B cell (primary cell): ENCODE results near the gene IGFBP7. TPM values are rescaled to one million over a fixed set of nuclear protein-coding genes. Genes with fewer than 3 reads are reported as not detected.

Source experiments
- ATAC-seq: fragments of 200-7000 bp; cut with Tn5 transposase; one replicate; pipeline ENCODE4 v1.10.0; 2021; ENCODE audit warnings: low read depth, mild to moderate bottlenecking, moderate number of reproducible peaks, moderate library complexity
- CTCF ChIA-PET: fragments of 350-600 bp; sonication (Branson Sonifier 250); formaldehyde crosslinking; loops from one replicate; lab custom pipeline; 2021; ENCODE audit warnings: antibody characterized with exemption, inconsistent platforms; lab: Charles Lee
- POLR2A ChIA-PET: fragments of 350-600 bp; sonication (Branson Sonifier 250); formaldehyde crosslinking; loops from one replicate; lab custom pipeline; 2021; ENCODE audit warnings: antibody characterized with exemption; lab: Charles Lee
- DNase-seq: peaks from one replicate; pipeline ENCODE4 v3.0.0; 2013
- H2AFZ ChIP-seq: 2 replicates; pipeline ENCODE4 v1.6.1; 2012; ENCODE audit warnings: mild to moderate bottlenecking, low read depth, low read length; ENCODE audit not compliant: insufficient read depth, poor library complexity, severe bottlenecking
- H3K27ac ChIP-seq, 2 donors: 1 replicate in 1 of 2; 2 replicates in 1 of 2; pipeline ENCODE4 v1.5.1; 2012 to 2013; ENCODE audit warnings: low read length in 2 of 2, mild to moderate bottlenecking in 2 of 2, moderate library complexity in 1 of 2
- H3K27me3 ChIP-seq, 4 experiments: fragments of 200-600 bp in 1 of 4; sonication (generic) in 1 of 4; replicated peaks in 1 of 4; 1 replicate in 2 of 4; 2 replicates in 2 of 4; pipeline versions ENCODE4 v1.6.1 to v1.7.0; 2013 to 2016; ENCODE audit warnings: low read length in 3 of 4, mild to moderate bottlenecking in 2 of 4, mixed read lengths in 1 of 4, moderate library complexity in 1 of 4; ENCODE audit not compliant: insufficient read depth in 4 of 4, control insufficient read depth in 3 of 4; ENCODE audit errors: control extremely low read depth in 1 of 4
- H3K36me3 ChIP-seq, 2 experiments: replicated peaks in 1 of 2; 1 replicate in 1 of 2; 2 replicates in 1 of 2; pipeline versions ENCODE4 v1.6.1 to v1.7.1; 2013; ENCODE audit warnings: low read length in 1 of 2; ENCODE audit not compliant: insufficient read depth in 2 of 2, control insufficient read depth in 1 of 2; ENCODE audit errors: control extremely low read depth in 1 of 2, extremely low read depth in 1 of 2
- H3K4me1 ChIP-seq, 2 donors: fragments of 200-600 bp in 1 of 2; sonication (generic) in 1 of 2; 1 replicate in 1 of 2; 2 replicates in 1 of 2; pipeline versions ENCODE4 v1.5.1 to v1.6.1; 2013 to 2017; ENCODE audit warnings: low read length in 2 of 2; ENCODE audit not compliant: control insufficient read depth in 2 of 2, insufficient read depth in 2 of 2
- H3K4me2 ChIP-seq: replicated peaks from 2 replicates; pipeline ENCODE3; 2012; ENCODE audit warnings: mild to moderate bottlenecking, low read depth, low read length; ENCODE audit not compliant: poor library complexity, severe bottlenecking
- H3K4me3 ChIP-seq, 5 experiments: fragments of 200-600 bp in 1 of 5; sonication (generic) in 1 of 5; 1 replicate in 3 of 5; 2 replicates in 2 of 5; pipeline versions ENCODE4 v1.5.1 to v1.7.0; 2011 to 2016; ENCODE audit warnings: low read length in 4 of 5, mild to moderate bottlenecking in 4 of 5, low read depth in 2 of 5, control low read depth in 1 of 5, moderate library complexity in 1 of 5; ENCODE audit not compliant: insufficient read depth in 1 of 5; ENCODE audit errors: control extremely low read depth in 1 of 5, extremely low read depth in 1 of 5
- H3K79me2 ChIP-seq: fragments of 200-600 bp; sonication (generic); one replicate; pipeline ENCODE4 v1.6.0; 2016; ENCODE audit warnings: low read length; ENCODE audit not compliant: control insufficient read depth, insufficient read depth
- H3K9ac ChIP-seq: fragments of 200-600 bp; sonication (generic); 2 replicates; pipeline ENCODE4 v1.6.1; 2017; ENCODE audit warnings: mild to moderate bottlenecking, low read length, moderate library complexity
- H3K9me3 ChIP-seq, 3 donors: one replicate each; pipeline versions ENCODE4 v1.6.1 to v1.7.1; 2013; ENCODE audit warnings: low read length in 2 of 3; ENCODE audit not compliant: control insufficient read depth in 2 of 3, insufficient read depth in 1 of 3; ENCODE audit errors: control extremely low read depth in 1 of 3
- H4K20me1 ChIP-seq: 2 replicates; pipeline ENCODE4 v1.6.0; 2012; ENCODE audit warnings: mild to moderate bottlenecking, low read length; ENCODE audit not compliant: insufficient read depth, control insufficient read depth, poor library complexity, severe bottlenecking
- H3K27ac Mint-ChIP-seq: one replicate; pipeline ENCODE4 v1.8.0; 2021; ENCODE audit warnings: mixed read lengths
- H3K27me3 Mint-ChIP-seq: one replicate; pipeline ENCODE4 v1.8.0; 2021; ENCODE audit warnings: mixed read lengths
- H3K4me1 Mint-ChIP-seq: one replicate; pipeline ENCODE4 v1.8.0; 2021; ENCODE audit warnings: mixed read lengths
- H3K4me3 Mint-ChIP-seq: one replicate; pipeline ENCODE4 v1.8.0; 2021; ENCODE audit warnings: mixed read lengths
- H3K9me3 Mint-ChIP-seq: one replicate; pipeline ENCODE4 v1.8.0; 2022; ENCODE audit warnings: mixed read lengths; ENCODE audit not compliant: insufficient read depth
- EZH2 ChIP-seq: IDR thresholded peaks from 2 replicates; pipeline ENCODE4 v1.6.1; 2012; ENCODE audit warnings: borderline replicate concordance, low read depth, mild to moderate bottlenecking, moderate library complexity, low read length; ENCODE audit not compliant: insufficient read depth, poor library complexity, severe bottlenecking
- WGBS: methylation state at CpG from one replicate; pipeline ENCODE4 v1.1.5; 2013; ENCODE audit warnings: missing lambda C conversion rate; ENCODE audit not compliant: insufficient coverage; 5-methylcytosine and 5-hydroxymethylcytosine counted together
- intact Hi-C: fragments of 100-400 bp; cut with micrococcal nuclease; formaldehyde crosslinking; loops from one replicate; pipeline ENCODE4 v1.10.0; 2022
- polyA plus RNA-seq: library from polyadenylated mRNA; depleted of rRNA; stranded (reverse); fragments of >200 nt; gene quantifications from 2 replicates; pipeline ENCODE4 v1.2.3, GENCODE V29; 2012
- total RNA-seq, 2 donors: library from RNA; stranded (reverse); fragments of 120-200 nt in 1 of 2; gene quantifications; 1 replicate in 1 of 2; 2 replicates in 1 of 2; pipeline versions ENCODE4 v1.2.3 to v1.2.4, GENCODE V29; 2013 to 2022
- TF ChIP-seq, protein P1 (sequence below): fragments of 200-600 bp; IDR thresholded peaks from one replicate; pipeline ENCODE4 v1.8.0; 2022; ENCODE audit warnings: antibody characterized with exemption, mild to moderate bottlenecking

The IGFBP7 gene
- total and polyA plus RNA-seq, 2 donors (not counting 1 experiment from before 2014, with no cell fraction given) = 0.37 TPM; not detected in 1

DNA sequence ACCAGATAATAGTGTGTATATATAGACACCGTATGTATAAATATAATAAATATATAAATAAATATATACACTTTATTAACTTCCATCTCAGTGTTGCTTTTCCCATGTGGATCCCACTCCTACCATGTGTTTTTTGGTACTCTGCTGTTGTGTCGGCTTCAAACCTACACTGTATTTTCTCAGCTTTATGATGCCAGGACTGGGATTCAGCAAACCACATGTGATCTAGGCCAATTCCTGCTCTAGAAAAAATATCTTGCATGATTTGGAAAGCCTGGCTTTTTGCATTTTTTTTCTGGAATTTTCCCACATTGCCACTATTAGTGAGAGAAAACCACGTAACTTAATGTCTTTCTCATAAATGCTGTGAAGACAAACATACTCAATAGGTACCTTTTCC is 75.7 kb downstream of the IGFBP7 start:
- Histone ChIP-seq H3K36me3 (peaks cover 0 to 22% of the 10 kb centered on the region in 2 experiments), H3K79me2 (no peaks in the 10 kb centered on the region), H3K9ac (no peak overlapping the region), H3K27ac (no peak overlapping the region), H3K4me2 (no peak overlapping the region), H3K4me3 (no peak overlapping the region), H4K20me1 (no peaks in the 10 kb centered on the region), H2AFZ (no peak overlapping the region), H3K4me1 (no peaks in the 10 kb centered on the region), H3K27me3 (no peaks in the 10 kb centered on the region), H3K9me3 (peaks cover 0 to 3% (median 0%) of the 10 kb centered on the region in 3 donors)
- 100% methylated on average over 1 of the region's 3 CpGs for WGBS
- H3K27me3 Mint-ChIP-seq = peaks cover 5% of the 10 kb centered on the region
- H3K9me3 Mint-ChIP-seq = no peaks in the 10 kb centered on the region
- ChIA-PET CTCF (interaction anchor here (0.6 kb wide), 1 partner anchor 1286 kb away, joined by 4 read pairs; no protein-coding TSS in a partner anchor), POLR2A (no interaction called here)
- DNase-seq (no peak), ATAC-seq (no peak)
- H3K27ac Mint-ChIP-seq = no peak overlapping the region
- TF ChIP-seq EZH2 = no peak
- intact Hi-C loops = no loop called here
- H3K4me3 Mint-ChIP-seq = no peak overlapping the region
- peaks cover 2% of the 10 kb centered on the region for H3K4me1 Mint-ChIP-seq

DNA sequence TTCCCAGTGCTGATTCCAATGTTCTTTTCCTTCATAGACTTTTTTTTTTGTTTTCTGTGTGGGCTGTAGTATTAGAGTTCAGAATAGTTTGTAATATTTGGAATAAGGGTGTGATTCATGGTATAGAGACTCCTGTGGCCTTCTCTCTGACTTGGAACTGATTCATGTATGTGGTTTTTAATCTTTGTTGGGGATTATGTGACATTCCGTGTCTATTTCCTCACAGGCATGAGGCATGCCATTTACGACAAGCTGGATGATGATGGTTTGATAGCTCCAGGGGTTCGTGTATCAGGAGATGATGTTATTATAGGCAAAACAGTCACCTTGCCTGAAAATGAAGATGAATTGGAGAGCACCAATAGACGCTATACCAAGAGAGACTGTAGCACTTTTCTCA is 87.1 kb downstream of the IGFBP7 start:
- Histone ChIP-seq H2AFZ (no peak overlapping the region), H3K36me3 (peaks cover 16 to 84% of the 10 kb centered on the region in 2 experiments), H3K4me3 (no peak overlapping the region), H3K9me3 (no peaks in the 10 kb centered on the region), H4K20me1 (no peaks in the 10 kb centered on the region), H3K9ac (no peak overlapping the region), H3K27ac (no peak overlapping the region), H3K79me2 (no peaks in the 10 kb centered on the region), H3K27me3 (no peaks in the 10 kb centered on the region), H3K4me1 (no peaks in the 10 kb centered on the region), H3K4me2 (no peak overlapping the region)
- no peak overlapping the region for H3K27ac Mint-ChIP-seq
- intact Hi-C loops = no loop called here
- no peaks in the 10 kb centered on the region for H3K27me3 Mint-ChIP-seq
- 96% methylated on average over 3 of the region's 4 CpGs for WGBS
- TF ChIP-seq, protein P1, sequence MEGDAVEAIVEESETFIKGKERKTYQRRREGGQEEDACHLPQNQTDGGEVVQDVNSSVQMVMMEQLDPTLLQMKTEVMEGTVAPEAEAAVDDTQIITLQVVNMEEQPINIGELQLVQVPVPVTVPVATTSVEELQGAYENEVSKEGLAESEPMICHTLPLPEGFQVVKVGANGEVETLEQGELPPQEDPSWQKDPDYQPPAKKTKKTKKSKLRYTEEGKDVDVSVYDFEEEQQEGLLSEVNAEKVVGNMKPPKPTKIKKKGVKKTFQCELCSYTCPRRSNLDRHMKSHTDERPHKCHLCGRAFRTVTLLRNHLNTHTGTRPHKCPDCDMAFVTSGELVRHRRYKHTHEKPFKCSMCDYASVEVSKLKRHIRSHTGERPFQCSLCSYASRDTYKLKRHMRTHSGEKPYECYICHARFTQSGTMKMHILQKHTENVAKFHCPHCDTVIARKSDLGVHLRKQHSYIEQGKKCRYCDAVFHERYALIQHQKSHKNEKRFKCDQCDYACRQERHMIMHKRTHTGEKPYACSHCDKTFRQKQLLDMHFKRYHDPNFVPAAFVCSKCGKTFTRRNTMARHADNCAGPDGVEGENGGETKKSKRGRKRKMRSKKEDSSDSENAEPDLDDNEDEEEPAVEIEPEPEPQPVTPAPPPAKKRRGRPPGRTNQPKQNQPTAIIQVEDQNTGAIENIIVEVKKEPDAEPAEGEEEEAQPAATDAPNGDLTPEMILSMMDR = no peak
- TF ChIP-seq EZH2 = no peak
- no peaks in the 10 kb centered on the region for H3K4me1 Mint-ChIP-seq
- ChIA-PET CTCF (no interaction called here), POLR2A (no interaction called here)
- H3K9me3 Mint-ChIP-seq = no peaks in the 10 kb centered on the region
- ATAC-seq = no peak
- H3K4me3 Mint-ChIP-seq = no peak overlapping the region
- no peak for DNase-seq
